Gastrocnemius medialis (tissue), 4 donors: ENCODE measurements around the gene SPTLC3.

Experiments
- POLR2A ChIP-seq, 2 donors: fragments of 450-650 bp; IDR thresholded peaks; one replicate each; pipeline ENCODE4 v1.6.1; 2017; ENCODE audit warnings: antibody characterized with exemption in 2 of 2, mild to moderate bottlenecking in 2 of 2, moderate library complexity in 2 of 2
- TF ChIP-seq, protein P1 (sequence below), 5 experiments: fragments of 450-650 bp in 3 of 5; fragments of 200-600 bp in 2 of 5; sonication (generic) in 2 of 5; IDR thresholded peaks in 4 of 5; conservative IDR thresholded peaks in 1 of 5; 1 replicate in 4 of 5; 2 replicates in 1 of 5; pipeline ENCODE4 v1.5.1; 2016 to 2019; ENCODE audit warnings: antibody characterized with exemption in 5 of 5, mild to moderate bottlenecking in 3 of 5, moderate library complexity in 3 of 5

DNA sequence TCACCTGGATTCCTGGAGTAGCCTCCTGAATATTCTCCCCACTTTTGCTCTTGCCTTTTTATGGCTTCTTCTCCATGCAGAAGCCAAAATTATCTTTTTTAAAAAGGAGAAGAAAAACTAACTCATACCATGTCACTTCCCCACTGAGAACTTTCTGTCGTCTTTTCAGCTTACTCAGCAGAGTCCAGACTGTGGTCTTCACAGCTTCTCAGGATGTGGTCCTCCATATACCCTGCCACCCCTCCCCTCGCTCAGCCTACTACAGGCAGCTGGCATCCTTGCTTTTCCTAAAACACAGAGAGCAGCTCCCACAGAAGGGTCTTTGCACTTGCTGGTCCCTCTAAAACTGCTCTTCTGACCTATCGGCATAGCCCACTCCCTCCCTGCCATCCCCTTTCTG is 122.9 kb downstream of the SPTLC3 start:
- TF ChIP-seq, protein P1, sequence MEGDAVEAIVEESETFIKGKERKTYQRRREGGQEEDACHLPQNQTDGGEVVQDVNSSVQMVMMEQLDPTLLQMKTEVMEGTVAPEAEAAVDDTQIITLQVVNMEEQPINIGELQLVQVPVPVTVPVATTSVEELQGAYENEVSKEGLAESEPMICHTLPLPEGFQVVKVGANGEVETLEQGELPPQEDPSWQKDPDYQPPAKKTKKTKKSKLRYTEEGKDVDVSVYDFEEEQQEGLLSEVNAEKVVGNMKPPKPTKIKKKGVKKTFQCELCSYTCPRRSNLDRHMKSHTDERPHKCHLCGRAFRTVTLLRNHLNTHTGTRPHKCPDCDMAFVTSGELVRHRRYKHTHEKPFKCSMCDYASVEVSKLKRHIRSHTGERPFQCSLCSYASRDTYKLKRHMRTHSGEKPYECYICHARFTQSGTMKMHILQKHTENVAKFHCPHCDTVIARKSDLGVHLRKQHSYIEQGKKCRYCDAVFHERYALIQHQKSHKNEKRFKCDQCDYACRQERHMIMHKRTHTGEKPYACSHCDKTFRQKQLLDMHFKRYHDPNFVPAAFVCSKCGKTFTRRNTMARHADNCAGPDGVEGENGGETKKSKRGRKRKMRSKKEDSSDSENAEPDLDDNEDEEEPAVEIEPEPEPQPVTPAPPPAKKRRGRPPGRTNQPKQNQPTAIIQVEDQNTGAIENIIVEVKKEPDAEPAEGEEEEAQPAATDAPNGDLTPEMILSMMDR (IDR thresholded peaks at IDR 0.05 in 4 of 5, conservative IDR thresholded peaks at IDR 0.05 in 1 of 5), result no peak
- TF ChIP-seq POLR2A (IDR thresholded peaks at IDR 0.05), result no peak
